ENCODE results near the gene FAM47E.

Gene FAM47E

GRCh38 chr4:76206222-76206942 is 45.1 kb upstream of the FAM47E start:
- TF ChIP-seq CTCF (IDR thresholded peaks at IDR 0.05; ENCODE audit: poor library complexity, severe bottlenecking) = no peak
- Histone ChIP-seq H3K4me1 (ENCODE audit: insufficient read depth, poor library complexity, severe bottlenecking) (peaks cover 25% of the 10 kb centered on the region), H3K4me3 (ENCODE audit: severe bottlenecking) (no peak overlapping the region), H3K9me3 (ENCODE audit: severe bottlenecking) (no peaks in the 10 kb centered on the region), H3K36me3 (ENCODE audit: low read depth) (no peaks in the 10 kb centered on the region; the same call in 1 of the 2 replicates), H3K27ac (ENCODE audit: poor library complexity, severe bottlenecking) (no peak overlapping the region), H3K27me3 (ENCODE audit: insufficient read depth, poor library complexity, severe bottlenecking) (no peaks in the 10 kb centered on the region)
- ATAC-seq (ENCODE audit: low read depth) (no peak), DNase-seq (ENCODE audit: low spot score) (no peak)

GRCh38 chr4:76207549-76207948 is 44.0 kb upstream of the FAM47E start:
- Histone ChIP-seq H3K4me1 (ENCODE audit: insufficient read depth, poor library complexity, severe bottlenecking) (peaks cover 30% of the 10 kb centered on the region), H3K4me3 (ENCODE audit: severe bottlenecking) (no peak overlapping the region), H3K9me3 (ENCODE audit: severe bottlenecking) (no peaks in the 10 kb centered on the region), H3K36me3 (ENCODE audit: low read depth) (no peaks in the 10 kb centered on the region; the same call in 1 of the 2 replicates), H3K27ac (ENCODE audit: poor library complexity, severe bottlenecking) (peak overlapping the region; percentile 72), H3K27me3 (ENCODE audit: insufficient read depth, poor library complexity, severe bottlenecking) (no peaks in the 10 kb centered on the region)
- ATAC-seq (ENCODE audit: low read depth) (no peak), DNase-seq (ENCODE audit: low spot score) (no peak)
- TF ChIP-seq CTCF (IDR thresholded peaks at IDR 0.05; ENCODE audit: poor library complexity, severe bottlenecking) = no peak

GRCh38 chr4:76208005-76208765 is 43.3 kb upstream of the FAM47E start:
- Histone ChIP-seq H3K27me3 (ENCODE audit: insufficient read depth, poor library complexity, severe bottlenecking) (no peaks in the 10 kb centered on the region), H3K27ac (ENCODE audit: poor library complexity, severe bottlenecking) (peak overlapping the region; percentile 72), H3K9me3 (ENCODE audit: severe bottlenecking) (no peaks in the 10 kb centered on the region), H3K4me1 (ENCODE audit: insufficient read depth, poor library complexity, severe bottlenecking) (peaks cover 30% of the 10 kb centered on the region), H3K36me3 (ENCODE audit: low read depth) (no peaks in the 10 kb centered on the region; the same call in 1 of the 2 replicates), H3K4me3 (ENCODE audit: severe bottlenecking) (peak overlapping the region; percentile 3)
- peak; percentile 95 for ATAC-seq (ENCODE audit: low read depth)
- no peak for TF ChIP-seq CTCF (IDR thresholded peaks at IDR 0.05; ENCODE audit: poor library complexity, severe bottlenecking)
- DNase-seq (ENCODE audit: low spot score) = no peak

GRCh38 chr4:76209881-76210280 is 41.6 kb upstream of the FAM47E start:
- TF ChIP-seq CTCF (IDR thresholded peaks at IDR 0.05; ENCODE audit: poor library complexity, severe bottlenecking) = no peak

More at GRCh38 chr4:76209881-76210280, 41.6 kb upstream of the FAM47E start:
- DNase-seq (ENCODE audit: low spot score) = no peak
- H3K27me3 ChIP-seq (ENCODE audit: insufficient read depth, poor library complexity, severe bottlenecking) = no peaks in the 10 kb centered on the region
- peaks cover 37% of the 10 kb centered on the region for H3K4me1 ChIP-seq (ENCODE audit: insufficient read depth, poor library complexity, severe bottlenecking)
- no peak overlapping the region for H3K27ac ChIP-seq (ENCODE audit: poor library complexity, severe bottlenecking)
- H3K9me3 ChIP-seq (ENCODE audit: severe bottlenecking) = no peaks in the 10 kb centered on the region
- no peaks in the 10 kb centered on the region; the same call in 1 of the 2 replicates for H3K36me3 ChIP-seq (ENCODE audit: low read depth)
- H3K4me3 ChIP-seq (ENCODE audit: severe bottlenecking) = no peak overlapping the region
- ATAC-seq (ENCODE audit: low read depth) = no peak

Data from RWPE2 (cell line).